Loucy (cell line): ENCODE data around the gene CYS1.
"Not testable (repeated sequence)": the region's sequence is repeated elsewhere in the genome, so short reads cannot be mapped to it uniquely, and the experiment has no call there.

Experiments used
- H2AFZ ChIP-seq: fragments of 200-600 bp; sonication (generic); 2 replicates; pipeline ENCODE4 v1.6.0; 2016; ENCODE audit warnings: antibody characterized with exemption, mild to moderate bottlenecking, low read length, moderate library complexity
- H3F3A ChIP-seq: fragments of 200-600 bp; 2 replicates; pipeline ENCODE4 v1.6.0; 2016; ENCODE audit warnings: antibody characterized with exemption, low read depth, mild to moderate bottlenecking
- H3K27me3 ChIP-seq: fragments of 200-600 bp; sonication (generic); 2 replicates; pipeline ENCODE4 v1.6.1; 2014; ENCODE audit warnings: low read length, mild to moderate bottlenecking; ENCODE audit not compliant: insufficient read depth, poor library complexity, severe bottlenecking
- H3K36me3 ChIP-seq: fragments of 200-600 bp; sonication (generic); 2 replicates; pipeline ENCODE4 v1.6.1; 2016; ENCODE audit warnings: low read length; ENCODE audit not compliant: insufficient read depth
- H3K4me1 ChIP-seq: fragments of 200-600 bp; sonication (generic); 2 replicates; pipeline ENCODE4 v1.5.1; 2014; ENCODE audit warnings: low read length, mild to moderate bottlenecking; ENCODE audit not compliant: insufficient read depth, poor library complexity, severe bottlenecking
- H3K4me2 ChIP-seq: fragments of 200-600 bp; sonication (generic); 2 replicates; pipeline ENCODE4 v1.6.0; 2014; ENCODE audit warnings: antibody characterized with exemption, low read length, low read depth, mild to moderate bottlenecking; ENCODE audit not compliant: poor library complexity, severe bottlenecking
- H3K4me3 ChIP-seq: fragments of 200-600 bp; sonication (generic); 2 replicates; pipeline ENCODE4 v1.5.1; 2014; ENCODE audit warnings: low read length, mild to moderate bottlenecking, mixed read lengths; ENCODE audit not compliant: poor library complexity, severe bottlenecking
- H3K79me2 ChIP-seq: fragments of 200-600 bp; sonication (generic); 2 replicates; pipeline ENCODE4 v1.6.1; 2014; ENCODE audit warnings: low read length; ENCODE audit not compliant: insufficient read depth
- H3K9ac ChIP-seq: fragments of 200-600 bp; sonication (generic); 2 replicates; pipeline ENCODE4 v1.6.0; 2014; ENCODE audit warnings: mild to moderate bottlenecking, low read depth, low read length, moderate library complexity; ENCODE audit not compliant: poor library complexity, severe bottlenecking
- H3K9me2 ChIP-seq: fragments of 200-600 bp; sonication (generic); replicated peaks from 2 replicates; pipeline ENCODE4 v1.6.1; 2016; ENCODE audit warnings: low read depth, low read length, mixed read lengths
- H3K9me3 ChIP-seq: fragments of 200-600 bp; sonication (generic); 2 replicates; pipeline ENCODE4 v1.6.1; 2014; ENCODE audit warnings: mild to moderate bottlenecking, antibody characterized with exemption, low read length, low read depth; ENCODE audit not compliant: insufficient read depth
- H4K20me1 ChIP-seq: fragments of 200-600 bp; sonication (generic); 2 replicates; pipeline ENCODE4 v1.6.0; 2014; ENCODE audit warnings: antibody characterized with exemption, low read length, mild to moderate bottlenecking; ENCODE audit not compliant: insufficient read depth, poor library complexity, severe bottlenecking
- CTCF ChIP-seq: fragments of 200-600 bp; sonication (generic); conservative IDR thresholded peaks from 2 replicates; pipeline ENCODE4 v1.5.1; 2014; ENCODE audit warnings: mild to moderate bottlenecking, antibody characterized with exemption, low read length
- EZH2phosphoT487 ChIP-seq: fragments of 200-600 bp; IDR thresholded peaks from 2 replicates; pipeline ENCODE4 v1.6.1; 2018; ENCODE audit warnings: antibody characterized with exemption, mild to moderate bottlenecking, moderate library complexity, borderline replicate concordance

The CYS1 gene

GRCh38 chr2:10094271-10094814 lies 14.1 kb upstream of the CYS1 start:
- H3K36me3 ChIP-seq = no peaks in the 10 kb centered on the region
- H3K4me1 ChIP-seq = no peaks in the 10 kb centered on the region
- H3K4me2 ChIP-seq = no peak overlapping the region
- no peak overlapping the region for H2AFZ ChIP-seq
- TF ChIP-seq EZH2phosphoT487 (no peak), CTCF (no peak)
- no peak overlapping the region for H3K4me3 ChIP-seq
- no peaks in the 10 kb centered on the region for H3K9me3 ChIP-seq
- H3K79me2 ChIP-seq = no peaks in the 10 kb centered on the region
- no peaks in the 10 kb centered on the region for H3K27me3 ChIP-seq
- H3F3A ChIP-seq = no peaks in the 10 kb centered on the region
- H3K9me2 ChIP-seq = no peaks in the 10 kb centered on the region
- no peak overlapping the region for H3K9ac ChIP-seq
- H4K20me1 ChIP-seq = no peaks in the 10 kb centered on the region

GRCh38 chr2:10091889-10092244 lies 11.7 kb upstream of the CYS1 start:
- H2AFZ ChIP-seq, H3F3A ChIP-seq, H3K79me2 ChIP-seq, H3K9me3 ChIP-seq, H3K4me2 ChIP-seq, H3K4me1 ChIP-seq, H3K9me2 ChIP-seq, H3K27me3 ChIP-seq, H3K9ac ChIP-seq, H3K36me3 ChIP-seq, H4K20me1 ChIP-seq, H3K4me3 ChIP-seq: not testable (repeated sequence)

- TF ChIP-seq CTCF = no peak
- H3K4me2 ChIP-seq = no peak overlapping the region
- H3K79me2 ChIP-seq = no peaks in the 10 kb centered on the region
- H3K9me2 ChIP-seq = no peaks in the 10 kb centered on the region
- no peaks in the 10 kb centered on the region for H3K36me3 ChIP-seq
- no peak overlapping the region for H3K9ac ChIP-seq
- no peaks in the 10 kb centered on the region for H3F3A ChIP-seq
- no peaks in the 10 kb centered on the region for H4K20me1 ChIP-seq
- H3K4me1 ChIP-seq = no peaks in the 10 kb centered on the region
- H3K27me3 ChIP-seq = no peaks in the 10 kb centered on the region
- H2AFZ ChIP-seq = no peak overlapping the region
- H3K4me3 ChIP-seq = no peak overlapping the region
- no peaks in the 10 kb centered on the region for H3K9me3 ChIP-seq
Measured at GRCh38 chr2:10091182-10091888, 11.1 kb upstream of the CYS1 start.

GRCh38 chr2:10089565-10090190 lies 9.5 kb upstream of the CYS1 start:
- Histone ChIP-seq H2AFZ (no peak overlapping the region), H3K9me3 (no peaks in the 10 kb centered on the region), H3F3A (no peaks in the 10 kb centered on the region), H3K4me2 (no peak overlapping the region), H3K9me2 (no peaks in the 10 kb centered on the region), H3K79me2 (no peaks in the 10 kb centered on the region), H4K20me1 (no peaks in the 10 kb centered on the region), H3K36me3 (no peaks in the 10 kb centered on the region), H3K4me3 (no peak overlapping the region), H3K9ac (no peak overlapping the region), H3K27me3 (no peaks in the 10 kb centered on the region), H3K4me1 (no peaks in the 10 kb centered on the region)
- TF ChIP-seq EZH2phosphoT487 = no peak
- TF ChIP-seq CTCF = no peak
